GM23248 (cell line): ENCODE data around the gene COL9A2.

Experiments used
- EZH2 ChIP-seq: fragments of 200-600 bp; sonication (generic); IDR thresholded peaks from 2 replicates; pipeline ENCODE4 v1.6.1; 2018; ENCODE audit warnings: antibody characterized with exemption, mild to moderate bottlenecking; ENCODE audit not compliant: insufficient read depth, poor library complexity, severe bottlenecking
- EZH2phosphoT487 ChIP-seq: fragments of 200-600 bp; sonication (generic); IDR thresholded peaks from 2 replicates; pipeline ENCODE4 v1.6.1; 2018; ENCODE audit warnings: antibody characterized with exemption, moderate library complexity, mild to moderate bottlenecking, low read depth; ENCODE audit not compliant: insufficient read depth

DNA sequence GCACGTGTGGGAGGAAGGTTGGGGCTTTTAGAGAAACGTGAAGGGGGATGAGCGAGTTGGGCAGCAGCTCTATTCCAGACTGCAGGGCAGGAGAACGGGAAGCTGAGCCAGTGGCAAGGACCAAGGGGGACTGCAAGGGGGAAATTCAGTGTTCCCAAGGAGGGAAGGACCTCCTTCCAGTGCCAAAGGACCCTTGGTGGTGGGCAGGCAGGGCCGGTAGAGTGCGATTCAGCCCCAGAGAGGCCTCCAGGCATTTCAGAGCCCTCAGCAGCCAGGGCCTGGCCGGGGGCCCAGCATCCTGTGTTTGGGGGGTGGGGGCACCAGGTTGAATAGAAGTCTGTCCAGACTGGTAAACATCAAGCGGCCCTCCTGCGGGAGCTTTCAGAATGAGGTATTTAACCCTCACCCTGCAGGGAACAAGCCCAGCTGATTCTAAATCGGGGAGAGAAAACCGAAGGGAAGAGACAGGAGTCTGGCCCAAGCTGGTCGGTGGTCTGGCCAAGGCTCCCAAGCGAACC, 2.3 kb downstream of the COL9A2 start:
- TF ChIP-seq EZH2phosphoT487 (no peak), EZH2 (no peak)
